HFFc6 (cell line): Measurements from ENCODE around the gene TMEM178B. TPM values are rescaled to one million over a fixed set of nuclear protein-coding genes. Genes with fewer than 3 reads are reported as not detected.

Experiments
- DNase-seq: peaks from one replicate; pipeline ENCODE4 v3.0.0-alpha.2; 2018
- H3K27ac Mint-ChIP-seq: 2 replicates; pipeline ENCODE4 v1.8.0; 2020; ENCODE audit warnings: mild to moderate bottlenecking, mixed read lengths
- H3K27me3 Mint-ChIP-seq: 2 replicates; pipeline ENCODE4 v1.8.0; 2021; ENCODE audit warnings: mild to moderate bottlenecking, moderate library complexity, mixed read lengths; ENCODE audit not compliant: insufficient read depth
- H3K36me3 Mint-ChIP-seq: 2 replicates; pipeline ENCODE4 v1.8.0; 2021; ENCODE audit warnings: low read depth, mixed read lengths
- H3K4me1 Mint-ChIP-seq: 2 replicates; pipeline ENCODE4 v1.8.0; 2020; ENCODE audit warnings: low read depth, mixed read lengths
- H3K4me3 Mint-ChIP-seq: 2 replicates; pipeline ENCODE4 v1.8.0; 2020; ENCODE audit warnings: mild to moderate bottlenecking, moderate library complexity, mixed read lengths
- H3K9me3 Mint-ChIP-seq: 2 replicates; pipeline ENCODE4 v1.8.0; 2020; ENCODE audit warnings: mild to moderate bottlenecking, mixed read lengths
- CTCF ChIP-seq: fragments of 200-600 bp; sonication (generic); IDR thresholded peaks from 2 replicates; pipeline ENCODE4 v1.5.0; 2021; ENCODE audit warnings: antibody characterized with exemption, mild to moderate bottlenecking
- total RNA-seq, 6 experiments: library from RNA; stranded (reverse); fragmentation: NEBNext Ultra II Directional; extraction: Animal tissue kit (Norgen Biotek cat#: 25700); gene quantifications; 2 replicates in 1 of 6; 3 replicates in 5 of 6; pipeline ENCODE4 v1.2.3, GENCODE V29; 2021

Gene TMEM178B
- total RNA-seq, 6 experiments from 2014 or later: 2.8 to 8.4 (median 6.6) TPM

DNA sequence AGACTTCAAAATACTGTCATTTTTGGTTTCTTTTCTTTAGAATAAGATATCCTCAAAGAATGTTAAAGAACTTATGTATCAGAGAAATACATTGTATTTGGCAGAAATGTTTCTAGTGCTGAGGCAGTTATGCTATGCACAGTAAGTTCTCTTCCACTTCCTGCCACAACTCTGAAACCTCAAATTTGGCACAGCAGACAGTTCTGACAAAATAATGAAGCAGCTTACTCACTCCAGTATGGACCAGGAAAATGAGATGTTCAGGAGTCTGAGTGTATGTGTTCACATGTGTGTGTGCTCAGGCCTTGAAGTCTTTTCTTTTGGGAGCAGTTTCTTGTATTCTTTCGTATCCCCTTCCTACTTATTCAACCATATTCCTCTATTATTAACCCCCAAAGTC is 280.4 kb downstream of the TMEM178B start:
- DNase-seq: peak; percentile 22
- H3K9me3 Mint-ChIP-seq: peaks cover 14% of the 10 kb centered on the region
- peaks cover 5% of the 10 kb centered on the region; the same call in 1 of the 2 replicates for H3K36me3 Mint-ChIP-seq
- peak overlapping the region; percentile 46; the same call in 1 of the 2 replicates for H3K27ac Mint-ChIP-seq
- peaks cover 27% of the 10 kb centered on the region for H3K4me1 Mint-ChIP-seq
- no peak overlapping the region; the same call in 1 of the 2 replicates for H3K4me3 Mint-ChIP-seq
- TF ChIP-seq CTCF: no peak
- H3K27me3 Mint-ChIP-seq: peaks cover 1% of the 10 kb centered on the region; the same call in 1 of the 2 replicates

GRCh38 chr7:141355032-141355431 is 281.2 kb downstream of the TMEM178B start:
- H3K4me1 Mint-ChIP-seq: peaks cover 27% of the 10 kb centered on the region
- no peak overlapping the region for H3K4me3 Mint-ChIP-seq
- TF ChIP-seq CTCF: no peak
- peaks cover 5% of the 10 kb centered on the region; the same call in 1 of the 2 replicates for H3K36me3 Mint-ChIP-seq
- peaks cover 11% of the 10 kb centered on the region for H3K9me3 Mint-ChIP-seq
- no peak overlapping the region; the same call in 1 of the 2 replicates for H3K27ac Mint-ChIP-seq
- peak; percentile 9 for DNase-seq
- H3K27me3 Mint-ChIP-seq: peaks cover 1% of the 10 kb centered on the region; the same call in 1 of the 2 replicates

GRCh38 chr7:141356161-141356560 is 282.3 kb downstream of the TMEM178B start:
- peaks cover 5% of the 10 kb centered on the region; the same call in 1 of the 2 replicates for H3K36me3 Mint-ChIP-seq
- peaks cover 11% of the 10 kb centered on the region for H3K9me3 Mint-ChIP-seq
- DNase-seq: peak; percentile 28
- H3K4me1 Mint-ChIP-seq: peaks cover 38% of the 10 kb centered on the region
- peaks cover 1% of the 10 kb centered on the region; the same call in 1 of the 2 replicates for H3K27me3 Mint-ChIP-seq
- TF ChIP-seq CTCF: no peak
- H3K4me3 Mint-ChIP-seq: no peak overlapping the region; the same call in 1 of the 2 replicates
- peak overlapping the region; percentile 28; the same call in 1 of the 2 replicates for H3K27ac Mint-ChIP-seq

DNA sequence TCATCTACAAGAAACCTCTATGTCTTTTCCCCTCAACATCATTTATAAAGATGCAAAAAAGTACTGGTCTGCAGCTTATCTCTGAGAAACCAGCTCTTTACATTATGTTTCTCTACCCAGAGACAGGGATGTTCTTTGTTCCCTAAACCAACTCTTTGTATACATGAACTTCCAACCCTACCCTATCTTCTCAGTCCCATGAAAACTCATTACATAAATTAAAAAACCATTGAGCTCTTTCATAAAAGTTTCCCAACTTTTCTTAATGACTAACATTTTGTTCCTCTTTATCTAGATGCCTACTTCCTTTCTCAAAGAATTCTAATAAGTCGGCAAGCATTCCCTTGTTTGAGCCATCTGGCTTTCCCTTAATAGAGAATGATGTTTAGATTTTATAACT is 284.5 kb downstream of the TMEM178B start:
- TF ChIP-seq CTCF: no peak
- H3K27ac Mint-ChIP-seq: no peak overlapping the region
- no peak for DNase-seq
- H3K4me1 Mint-ChIP-seq: peaks cover 60% of the 10 kb centered on the region
- peaks cover 1% of the 10 kb centered on the region; the same call in 1 of the 2 replicates for H3K27me3 Mint-ChIP-seq
- H3K4me3 Mint-ChIP-seq: no peak overlapping the region
- H3K36me3 Mint-ChIP-seq: no peaks in the 10 kb centered on the region
- H3K9me3 Mint-ChIP-seq: peaks cover 6% of the 10 kb centered on the region; the same call in 1 of the 2 replicates

DNA sequence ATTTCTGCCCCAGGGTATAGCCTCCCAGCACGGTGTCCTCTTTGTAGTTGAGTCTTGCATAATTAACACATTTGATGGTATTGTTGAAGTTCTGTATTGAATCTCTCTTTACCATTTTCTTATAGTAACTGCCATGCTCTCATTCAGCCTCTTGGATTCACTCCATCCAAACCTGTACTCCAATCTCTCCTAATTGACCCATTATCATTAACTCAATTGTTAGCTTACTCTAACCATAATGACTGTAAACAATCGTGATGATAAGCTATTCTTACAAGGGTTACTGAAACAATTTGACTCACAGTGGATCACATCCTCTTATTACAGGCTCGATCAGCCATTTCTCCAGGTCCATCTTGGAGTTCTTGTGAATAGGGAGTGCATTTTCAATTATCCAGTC is 285.4 kb downstream of the TMEM178B start:
- H3K9me3 Mint-ChIP-seq: no peaks in the 10 kb centered on the region; the same call in 1 of the 2 replicates
- DNase-seq: no peak
- TF ChIP-seq CTCF: no peak
- H3K27me3 Mint-ChIP-seq: peaks cover 1% of the 10 kb centered on the region; the same call in 1 of the 2 replicates
- no peak overlapping the region for H3K4me3 Mint-ChIP-seq
- H3K27ac Mint-ChIP-seq: no peak overlapping the region
- peaks cover 60% of the 10 kb centered on the region for H3K4me1 Mint-ChIP-seq
- H3K36me3 Mint-ChIP-seq: no peaks in the 10 kb centered on the region
